Cardiac septum (tissue), 1 donor: ENCODE data around the gene SLC30A1. TPM values are rescaled to one million over a fixed set of nuclear protein-coding genes. Genes with fewer than 3 reads are reported as not detected.
"Not testable (repeated sequence)": the region's sequence is repeated elsewhere in the genome, so short reads cannot be mapped to it uniquely, and the experiment has no call there.

Source experiments
- DNase-seq: peaks from one replicate; pipeline ENCODE4 v3.0.0-alpha.2; 2020; ENCODE audit warnings: low spot score
- intact Hi-C: fragments of 100-400 bp; cut with DNase I; formaldehyde crosslinking; loops from one replicate; pipeline ENCODE4 v1.14.0; 2022
- long read RNA-seq: library from polyadenylated mRNA; unstranded; transcript quantifications from one replicate; pipeline ENCODE4 v2.0.0, GENCODE V29; 2021
- total RNA-seq: library from RNA; stranded (reverse); fragmentation: NEBNext Ultra II Directional; extraction: Animal tissue kit (Norgen Biotek cat#: 25700); gene quantifications from one replicate; pipeline ENCODE4 v1.2.1, GENCODE V29; 2021
- donor health status: DM: no; HTN: no; CAD: no.

Gene SLC30A1, protein sequence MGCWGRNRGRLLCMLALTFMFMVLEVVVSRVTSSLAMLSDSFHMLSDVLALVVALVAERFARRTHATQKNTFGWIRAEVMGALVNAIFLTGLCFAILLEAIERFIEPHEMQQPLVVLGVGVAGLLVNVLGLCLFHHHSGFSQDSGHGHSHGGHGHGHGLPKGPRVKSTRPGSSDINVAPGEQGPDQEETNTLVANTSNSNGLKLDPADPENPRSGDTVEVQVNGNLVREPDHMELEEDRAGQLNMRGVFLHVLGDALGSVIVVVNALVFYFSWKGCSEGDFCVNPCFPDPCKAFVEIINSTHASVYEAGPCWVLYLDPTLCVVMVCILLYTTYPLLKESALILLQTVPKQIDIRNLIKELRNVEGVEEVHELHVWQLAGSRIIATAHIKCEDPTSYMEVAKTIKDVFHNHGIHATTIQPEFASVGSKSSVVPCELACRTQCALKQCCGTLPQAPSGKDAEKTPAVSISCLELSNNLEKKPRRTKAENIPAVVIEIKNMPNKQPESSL
- 16.3 TPM for total RNA-seq
- long read RNA-seq, full-length matches to known transcripts, result 33 of 35 reads
- long read RNA-seq, partial matches to known transcripts, result 0 of 35 reads
- long read RNA-seq, other reads (novel, unspliced or antisense), result 2 of 35 reads

DNA sequence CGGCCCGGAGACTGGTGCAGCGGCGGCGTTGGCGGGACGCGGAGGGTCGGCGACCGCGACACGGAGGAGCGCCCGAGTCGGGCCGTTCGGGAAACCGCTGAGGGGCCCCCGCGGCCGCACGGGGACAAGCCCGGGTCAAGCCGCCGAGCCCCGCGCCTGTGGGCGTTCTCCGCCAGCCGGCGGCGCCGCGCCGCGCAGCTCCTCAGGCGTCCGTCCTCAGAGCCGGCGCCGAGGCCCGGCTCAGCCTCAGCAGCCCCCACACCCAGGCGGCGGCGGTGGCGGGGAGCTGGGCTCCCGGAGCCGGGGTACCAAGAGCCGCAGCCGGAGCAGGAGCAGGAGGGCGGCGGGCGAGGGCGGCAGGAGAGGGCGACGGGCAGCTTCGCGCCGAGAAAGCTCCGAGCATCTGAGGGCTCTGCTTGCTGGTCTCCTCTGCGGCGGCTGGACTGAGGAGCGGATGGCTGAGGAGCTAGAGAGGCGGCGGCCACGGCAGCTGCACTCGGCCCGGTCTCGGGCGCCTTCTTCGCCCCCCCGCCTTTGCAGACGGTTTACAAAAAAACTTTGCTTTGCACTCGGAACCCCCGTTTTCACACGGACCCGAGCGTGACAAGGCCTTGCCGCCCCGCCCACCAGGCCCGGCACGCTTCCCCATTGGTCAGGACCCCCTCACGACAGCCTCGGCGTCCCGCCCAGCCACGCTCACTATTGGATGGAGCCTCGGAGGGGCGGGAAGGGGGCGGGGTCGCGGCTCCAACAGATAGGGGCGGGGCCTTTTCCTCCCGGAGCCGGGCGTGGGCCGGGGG is at the start of gene SLC30A1:
Gene SLC30A1 (minus strand): TSS at position 522 of the 800 bp plus-strand sequence. CDS start 549 bp downstream, outside the sequence.
- intact Hi-C loops, result loop anchor here (1.0 to 5.0 kb wide), 4 partner anchors 14 to 250 kb away; no protein-coding TSS in a partner anchor
- peak; percentile 100 for DNase-seq

DNA sequence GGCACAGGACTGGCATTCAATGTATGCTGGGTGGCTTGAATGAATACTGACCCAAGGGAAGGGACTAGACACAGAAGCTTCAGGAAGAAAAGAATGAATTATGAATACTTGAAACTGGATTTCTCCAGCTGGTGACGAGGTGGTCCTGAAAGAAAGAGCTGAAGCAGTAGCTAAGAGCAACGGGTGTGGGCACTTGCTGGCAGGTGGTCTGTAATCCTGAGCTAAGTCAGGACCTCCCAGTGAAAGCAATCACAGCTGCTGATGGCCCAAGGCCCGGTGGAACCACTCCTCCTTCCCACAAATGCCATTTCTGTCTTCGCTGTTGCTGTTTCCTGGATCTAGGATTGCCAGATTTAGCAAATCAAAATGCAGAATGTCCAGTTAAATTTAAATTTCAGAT is 49.5 kb upstream of the SLC30A1 start:
- intact Hi-C loops, result no loop called here
- no peak for DNase-seq

DNA sequence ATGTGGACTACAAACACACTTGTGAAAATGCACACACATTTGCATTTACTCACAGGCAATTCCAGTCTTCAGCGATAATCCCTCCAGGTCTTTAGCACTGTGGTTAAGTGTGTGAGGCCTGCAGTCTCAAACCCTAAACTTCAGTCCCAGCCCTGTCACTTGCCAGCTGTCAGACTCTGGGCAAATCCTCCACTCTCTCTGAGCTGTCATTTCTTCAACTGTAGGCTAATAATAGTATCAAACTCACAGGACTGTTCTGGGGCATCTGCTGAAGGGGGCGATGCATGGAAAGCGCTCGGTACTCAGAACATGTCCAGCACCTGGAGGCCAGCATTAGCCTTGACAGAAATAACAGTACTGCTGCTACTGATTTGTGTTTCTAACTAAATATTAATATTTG is 48.3 kb upstream of the SLC30A1 start:
- intact Hi-C loops, result no loop called here
- DNase-seq, result no peak

DNA sequence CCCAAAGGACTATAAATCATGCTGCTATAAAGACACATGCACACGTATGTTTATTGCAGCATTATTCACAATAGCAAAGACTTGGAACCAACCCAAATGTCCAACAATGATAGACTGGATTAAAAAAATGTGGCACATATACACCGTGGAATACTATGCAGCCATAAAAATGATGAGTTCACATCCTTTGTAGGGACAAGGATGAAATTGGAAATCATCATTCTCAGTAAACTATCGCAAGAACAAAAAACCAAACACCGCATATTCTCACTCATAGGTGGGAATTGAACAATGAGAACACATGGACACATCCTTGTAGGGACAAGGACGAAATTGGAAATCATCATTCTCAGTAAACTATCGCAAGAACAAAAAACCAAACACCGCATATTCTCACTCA is 46.9 kb upstream of the SLC30A1 start:
- intact Hi-C loops, DNase-seq: not testable (repeated sequence)

DNA sequence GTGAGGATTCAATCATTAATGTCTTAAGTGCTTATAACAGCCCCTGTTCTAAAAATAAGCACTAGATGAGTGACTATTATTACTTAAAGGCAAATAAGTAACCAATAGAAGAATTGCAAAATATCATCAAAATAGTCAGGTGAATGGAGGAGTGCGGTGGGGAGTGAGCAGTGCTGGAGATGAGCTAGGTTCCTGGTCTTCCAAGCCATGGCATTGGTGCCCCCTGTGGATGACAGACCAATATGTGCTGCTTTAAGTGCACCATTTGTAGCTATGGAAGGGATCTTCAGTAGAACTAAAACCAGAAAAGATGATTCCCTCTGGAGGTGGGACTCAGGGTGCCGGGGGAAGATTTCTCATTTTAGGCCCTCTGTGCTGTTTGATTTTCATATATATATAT is 46.1 kb upstream of the SLC30A1 start:
- no peak for DNase-seq
- intact Hi-C loops, result no loop called here

DNA sequence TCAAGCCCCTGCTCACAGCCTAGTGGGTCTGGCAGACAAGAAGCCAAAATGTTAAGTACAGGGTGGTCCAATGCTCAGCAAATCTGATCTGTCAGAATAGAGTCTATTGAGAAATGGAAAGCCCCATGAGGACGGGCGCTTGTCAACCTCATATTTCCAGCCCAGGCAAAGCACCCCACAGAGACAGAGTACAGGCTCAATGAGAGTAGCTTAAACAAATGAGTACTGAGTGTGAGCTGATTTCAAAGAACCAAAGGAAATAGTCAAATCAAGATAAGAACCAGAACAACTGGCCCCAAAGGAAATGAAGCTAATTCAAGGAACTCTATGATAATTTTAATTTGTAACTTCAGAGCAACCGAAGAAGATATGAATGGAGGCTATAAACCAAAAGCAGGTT is 44.6 kb upstream of the SLC30A1 start:
- no peak for DNase-seq
- intact Hi-C loops, result no loop called here

DNA sequence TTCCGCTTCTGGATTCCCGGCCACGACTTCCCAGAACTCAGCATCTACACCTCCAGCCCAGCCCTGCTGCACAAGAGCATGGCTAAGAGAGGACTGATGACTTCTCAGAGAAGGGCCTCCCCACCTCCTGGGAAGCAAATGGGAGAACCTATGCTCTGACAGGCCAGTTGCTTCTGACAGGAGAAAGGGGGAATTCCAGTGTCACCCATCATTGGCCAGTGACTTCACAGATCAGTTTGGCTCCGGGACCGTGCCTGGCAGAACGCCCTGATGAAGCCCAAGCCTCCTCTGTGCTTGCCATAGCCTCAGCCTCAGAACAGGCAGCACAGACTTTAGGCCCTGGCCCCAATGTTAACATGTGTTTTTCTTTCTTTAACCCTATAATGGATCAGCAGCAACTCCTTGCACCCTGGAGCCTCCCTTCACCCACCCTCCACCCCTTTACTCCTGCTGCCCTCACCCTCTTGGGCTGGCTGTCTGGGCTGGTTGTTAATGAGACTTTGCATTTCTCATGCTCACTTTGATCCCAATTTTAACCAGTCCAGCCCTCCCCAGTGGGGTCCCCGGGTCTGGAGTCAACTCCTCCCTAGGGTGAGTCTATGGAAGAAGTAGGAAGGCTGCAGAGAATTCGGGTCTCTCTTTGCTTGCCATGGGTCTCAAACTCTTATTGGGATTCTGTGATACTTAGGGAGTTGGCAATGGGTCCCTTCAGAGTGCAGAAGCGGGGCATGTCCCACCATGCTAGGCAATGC is 42.7 kb upstream of the SLC30A1 start:
- no peak for DNase-seq
- intact Hi-C loops, result no loop called here

DNA sequence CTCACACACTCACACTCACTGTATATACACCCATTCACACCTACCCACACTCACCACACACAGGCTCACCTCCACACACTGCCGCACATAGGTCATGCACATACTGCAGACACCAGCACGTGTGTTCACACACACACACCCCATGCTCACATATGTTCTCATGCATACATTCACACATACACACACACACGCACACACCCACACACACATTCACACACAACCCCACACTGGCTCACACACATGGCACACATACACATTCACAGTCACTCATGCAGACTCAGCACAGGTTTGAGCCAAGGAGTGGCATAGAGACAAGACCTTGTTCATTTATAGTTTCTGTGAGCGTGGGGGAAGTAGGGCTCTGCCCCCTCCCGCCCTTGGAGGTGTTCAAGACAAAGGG is 41.1 kb upstream of the SLC30A1 start:
- no peak for DNase-seq
- intact Hi-C loops, result no loop called here

DNA sequence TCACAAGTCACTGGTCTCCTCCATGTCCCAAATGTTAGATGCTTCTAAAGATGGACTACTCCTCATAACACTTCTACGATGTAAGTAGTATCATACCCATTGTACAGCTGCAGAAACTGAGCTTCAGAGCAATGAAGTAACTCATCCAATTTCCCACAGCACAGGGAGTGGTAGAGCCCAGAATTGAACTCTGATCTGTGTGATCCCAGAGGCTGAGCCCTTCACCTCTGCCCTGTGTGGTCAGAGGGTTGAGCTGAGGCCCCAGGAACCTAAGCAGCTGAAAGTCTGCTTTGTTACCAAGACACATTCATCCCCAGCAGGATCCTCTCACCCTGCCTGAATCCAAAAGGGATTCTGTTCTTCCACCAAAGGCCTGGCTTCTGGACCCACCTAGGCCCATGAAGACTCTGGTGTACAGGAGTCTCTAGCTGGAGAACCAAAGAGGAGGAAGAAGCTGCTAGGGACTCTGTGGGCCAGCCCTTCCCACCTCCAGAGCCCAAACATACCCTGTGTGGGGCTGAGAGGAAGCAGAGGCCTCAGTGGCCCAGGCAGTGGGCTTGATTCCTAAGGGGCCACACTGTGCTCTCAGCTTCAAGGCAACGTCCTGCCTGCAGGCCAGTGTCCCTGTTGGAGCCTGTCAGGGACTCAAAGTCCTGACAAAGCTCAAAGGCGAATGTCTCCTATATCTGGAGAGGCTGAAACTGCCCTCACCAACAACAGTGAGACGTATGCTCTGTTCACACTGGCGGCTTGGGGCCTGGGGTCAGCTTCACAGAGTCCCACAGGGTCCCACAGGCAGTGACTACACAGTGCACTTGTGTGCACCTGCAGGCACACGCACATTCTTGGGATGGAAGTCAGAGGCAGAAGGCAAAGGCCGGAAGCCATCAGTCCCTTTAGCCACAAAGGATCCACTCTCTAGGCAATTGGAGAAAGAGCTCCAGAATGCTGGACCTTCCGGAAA is 40.4 kb upstream of the SLC30A1 start:
- intact Hi-C loops, result no loop called here
- DNase-seq, result no peak

DNA sequence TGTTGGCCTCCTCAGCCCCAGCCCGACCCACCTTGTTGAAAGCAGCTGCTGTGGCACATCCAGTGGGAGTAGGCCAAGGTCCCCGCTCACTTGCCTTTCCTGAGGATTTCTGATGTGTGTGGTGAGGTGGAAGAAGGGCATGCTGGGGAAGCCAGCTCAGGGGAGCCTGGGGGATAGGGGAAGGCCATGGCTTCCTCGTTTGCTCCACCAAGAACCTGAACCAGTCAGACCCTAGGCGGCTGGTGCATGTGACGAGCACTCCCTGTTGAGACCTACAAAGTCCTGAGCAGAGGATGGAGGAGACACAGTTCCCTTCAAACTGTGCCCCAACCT is 38.0 kb upstream of the SLC30A1 start:
- intact Hi-C loops, result no loop called here
- no peak for DNase-seq

DNA sequence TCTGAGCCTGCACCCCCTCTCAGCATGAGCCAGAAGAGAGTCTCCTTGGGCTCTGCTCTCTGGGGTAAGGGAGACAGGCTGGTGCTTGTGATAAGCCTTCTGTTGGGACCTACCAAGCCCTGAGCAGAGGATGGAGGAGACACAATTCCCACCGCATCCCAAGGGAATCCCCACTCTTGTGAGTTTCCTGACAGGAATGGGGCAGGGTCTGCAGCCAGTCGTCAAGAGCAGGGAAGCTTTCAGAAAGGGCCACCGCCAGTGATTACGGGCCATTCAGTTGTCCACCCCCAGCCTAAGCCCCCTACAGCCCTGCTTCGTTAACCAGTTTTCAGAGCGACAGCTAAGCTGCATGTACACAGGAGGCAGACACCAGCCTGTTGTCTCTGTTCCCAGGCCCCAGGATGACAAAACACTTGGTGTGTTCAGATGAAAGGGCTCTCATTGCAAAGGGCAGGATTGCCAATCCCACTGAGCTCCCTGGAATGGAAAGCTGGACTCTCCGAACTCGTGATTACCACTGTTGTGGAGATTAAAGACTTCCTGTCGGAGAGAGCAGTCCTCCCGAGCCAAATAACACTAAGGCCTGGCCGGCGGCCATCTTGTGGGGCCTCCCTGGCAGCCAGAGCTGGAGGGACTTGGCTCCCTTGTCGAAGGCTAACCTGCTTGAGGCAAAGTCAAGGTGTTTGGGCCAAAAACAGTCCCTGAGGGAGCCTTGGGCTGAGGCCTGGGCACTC is 37.4 kb upstream of the SLC30A1 start:
- peak; percentile 86 for DNase-seq
- intact Hi-C loops, result no loop called here

DNA sequence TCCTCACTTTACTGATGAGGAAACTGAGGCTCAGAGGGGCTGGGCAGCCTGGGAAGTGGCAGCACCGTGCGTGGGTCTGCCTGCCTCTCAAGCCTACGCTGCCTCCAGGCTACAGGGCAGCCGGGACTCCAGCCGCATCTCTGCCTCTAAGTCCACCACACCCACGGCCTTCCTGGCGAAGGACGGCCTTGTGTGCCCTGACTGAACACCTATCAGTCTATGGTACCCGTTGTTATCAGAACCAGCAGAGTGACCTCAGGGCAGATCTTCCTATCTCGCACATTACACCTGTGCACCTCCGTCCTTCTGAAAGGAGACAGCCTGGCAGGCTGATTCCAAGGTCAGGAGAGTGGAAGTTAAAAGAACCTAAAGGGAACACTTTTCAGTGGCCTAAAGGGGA is 35.7 kb upstream of the SLC30A1 start:
- intact Hi-C loops, result loop anchor here (5.0 kb wide), 1 partner anchor 37 kb away; the partner anchor contains the start of gene SLC30A1
- DNase-seq, result no peak

DNA sequence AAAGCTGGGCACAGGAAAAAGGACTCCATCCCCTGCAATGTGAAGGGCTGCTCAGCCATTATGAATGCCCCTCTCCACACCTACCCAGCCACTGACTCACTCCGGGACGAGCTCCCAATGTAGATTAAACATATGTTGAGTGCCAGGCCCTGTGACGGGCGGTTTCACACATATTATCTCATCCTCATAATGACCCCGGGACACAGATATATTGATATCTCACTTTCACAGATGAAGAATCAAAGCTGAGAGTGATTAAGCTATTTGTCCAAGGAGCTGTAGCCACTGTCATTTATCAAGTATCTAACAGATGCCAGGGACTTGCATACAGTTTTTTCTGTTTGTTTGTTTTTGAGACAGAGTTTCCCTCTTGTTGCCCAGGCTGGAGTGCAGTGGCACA is 35.0 kb upstream of the SLC30A1 start:
- intact Hi-C loops, result loop anchor here (5.0 kb wide), 1 partner anchor 37 kb away; the partner anchor contains the start of gene SLC30A1

DNA sequence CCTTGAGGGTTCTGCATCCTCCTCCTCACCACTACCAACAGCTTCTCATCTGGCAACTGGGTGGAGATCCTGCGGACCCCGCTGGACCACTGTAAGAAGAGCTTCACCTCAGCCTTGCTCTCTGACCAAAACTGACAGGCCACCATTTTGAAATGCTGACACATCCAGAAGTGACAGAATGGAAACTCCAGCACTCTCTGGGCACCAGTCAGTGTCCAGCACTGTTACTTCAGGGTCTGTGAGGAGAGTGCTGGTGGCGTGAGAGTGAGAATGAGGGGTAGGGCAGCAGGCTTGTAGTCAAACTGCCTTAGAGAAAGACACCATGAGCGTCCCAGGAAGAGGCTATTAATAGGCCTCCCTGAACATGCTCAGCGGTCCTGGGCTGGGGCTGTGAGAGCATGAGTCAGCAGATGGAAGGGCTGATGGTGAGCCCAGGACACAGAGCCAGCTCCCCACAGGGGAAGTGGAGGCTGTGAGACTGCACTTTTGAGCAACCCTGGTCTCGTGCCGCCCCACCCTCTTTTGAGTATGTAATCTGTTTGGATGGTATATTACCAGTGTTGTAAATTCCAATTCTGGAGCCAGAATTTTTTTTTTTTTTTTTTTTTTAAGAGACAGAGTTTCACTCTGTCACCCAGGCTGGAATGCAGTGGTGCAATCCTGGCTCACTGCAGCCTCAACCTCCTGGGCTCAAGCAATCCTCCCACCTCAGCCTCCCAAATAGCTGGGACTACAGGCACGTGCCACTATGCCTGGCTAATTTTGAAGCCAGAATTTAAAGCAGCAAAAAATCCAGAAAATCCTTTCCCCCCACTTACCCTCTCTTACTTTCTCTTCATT is 34.4 kb upstream of the SLC30A1 start:
- peak; percentile 93 for DNase-seq
- intact Hi-C loops, result loop anchor here (5.0 kb wide), 1 partner anchor 36 kb away; the partner anchor contains the start of gene SLC30A1

More for the DNA sequence above, 35.0 kb upstream of the SLC30A1 start:
- DNase-seq, result no peak

DNA sequence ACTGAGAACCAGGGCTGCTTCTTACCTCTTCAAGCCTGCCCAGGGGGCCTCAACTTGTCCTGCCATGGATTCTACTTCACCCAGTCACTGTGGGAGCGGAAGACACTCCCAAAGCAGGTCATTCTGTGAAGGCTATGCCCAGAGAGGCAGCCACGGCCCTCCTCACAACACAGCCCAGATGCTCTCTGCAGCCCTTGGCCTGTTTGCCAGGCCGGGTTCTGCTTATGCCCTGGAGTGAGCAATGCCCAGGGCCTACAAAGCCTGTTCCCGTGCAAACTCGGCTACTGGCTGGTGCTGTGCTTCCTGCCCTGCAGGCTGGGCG is 33.8 kb upstream of the SLC30A1 start:
- intact Hi-C loops, result loop anchor here (5.0 kb wide), 1 partner anchor 35 kb away; the partner anchor contains the start of gene SLC30A1
- DNase-seq, result no peak

DNA sequence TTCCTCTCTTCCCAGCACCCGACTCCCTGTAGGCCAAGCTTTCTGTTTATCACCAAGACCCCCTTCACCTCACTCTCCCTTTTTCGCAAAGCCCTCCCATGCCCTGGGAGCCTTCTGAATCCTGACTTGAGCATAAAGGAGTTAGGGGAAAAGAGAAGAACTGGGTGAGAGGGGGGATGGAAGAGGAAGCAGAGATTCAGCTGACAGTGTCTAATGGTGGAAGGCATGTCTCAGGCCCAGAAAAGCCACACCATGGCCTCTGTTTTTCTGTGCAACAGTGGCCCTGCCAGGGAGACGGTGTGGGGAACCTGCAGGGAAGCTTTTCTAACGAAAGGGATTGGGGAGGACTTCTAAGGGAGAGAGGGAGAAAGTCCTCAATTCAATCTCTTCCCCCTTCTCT is 32.9 kb upstream of the SLC30A1 start:
- DNase-seq, result no peak
- intact Hi-C loops, result loop anchor here (5.0 kb wide), 1 partner anchor 35 kb away; the partner anchor contains the start of gene SLC30A1
